Fibroblast of lung (primary cell): ENCODE data around the gene ELMOD1.

Source experiments
- EZH2 ChIP-seq: IDR thresholded peaks from 2 replicates; pipeline ENCODE4 v1.5.1; 2012; ENCODE audit warnings: low read length, control low read depth, mild to moderate bottlenecking; ENCODE audit errors: missing control alignments
- TF ChIP-seq, protein P1 (sequence below), 2 donors: IDR thresholded peaks in 1 of 2; conservative IDR thresholded peaks in 1 of 2; 1 replicate in 1 of 2; 2 replicates in 1 of 2; pipeline ENCODE4 v1.5.1; 2011 to 2012; ENCODE audit warnings: low read length in 2 of 2, control low read depth in 1 of 2, inconsistent platforms in 1 of 2, low read depth in 1 of 2, mild to moderate bottlenecking in 1 of 2

DNA sequence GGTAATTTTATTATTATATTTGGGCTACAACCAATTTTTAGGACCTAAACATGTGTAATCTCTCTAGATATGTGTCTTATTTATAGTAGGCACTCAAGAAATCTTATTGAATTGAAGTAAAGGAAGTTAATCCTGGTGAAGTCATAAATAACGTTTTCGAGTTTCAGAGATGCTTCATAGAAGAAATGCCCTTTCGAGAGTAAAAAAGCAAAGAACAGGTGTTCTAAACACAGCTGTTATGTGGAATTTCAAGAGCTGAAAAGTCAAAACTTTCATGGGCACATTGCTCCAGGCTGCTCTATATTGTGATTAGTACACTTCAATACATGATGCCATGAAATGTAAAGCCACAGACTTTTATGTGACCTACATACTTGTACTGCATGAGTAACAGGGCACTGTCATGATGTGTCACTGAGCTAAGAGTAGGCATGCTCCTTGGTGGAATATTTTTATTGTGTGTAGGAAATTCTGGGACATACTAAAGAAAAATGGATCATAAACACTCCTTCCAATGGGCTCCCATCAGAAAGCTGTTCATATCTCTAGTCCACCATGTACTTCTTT lies 7.2 kb upstream of the ELMOD1 start:
- TF ChIP-seq, protein P1, sequence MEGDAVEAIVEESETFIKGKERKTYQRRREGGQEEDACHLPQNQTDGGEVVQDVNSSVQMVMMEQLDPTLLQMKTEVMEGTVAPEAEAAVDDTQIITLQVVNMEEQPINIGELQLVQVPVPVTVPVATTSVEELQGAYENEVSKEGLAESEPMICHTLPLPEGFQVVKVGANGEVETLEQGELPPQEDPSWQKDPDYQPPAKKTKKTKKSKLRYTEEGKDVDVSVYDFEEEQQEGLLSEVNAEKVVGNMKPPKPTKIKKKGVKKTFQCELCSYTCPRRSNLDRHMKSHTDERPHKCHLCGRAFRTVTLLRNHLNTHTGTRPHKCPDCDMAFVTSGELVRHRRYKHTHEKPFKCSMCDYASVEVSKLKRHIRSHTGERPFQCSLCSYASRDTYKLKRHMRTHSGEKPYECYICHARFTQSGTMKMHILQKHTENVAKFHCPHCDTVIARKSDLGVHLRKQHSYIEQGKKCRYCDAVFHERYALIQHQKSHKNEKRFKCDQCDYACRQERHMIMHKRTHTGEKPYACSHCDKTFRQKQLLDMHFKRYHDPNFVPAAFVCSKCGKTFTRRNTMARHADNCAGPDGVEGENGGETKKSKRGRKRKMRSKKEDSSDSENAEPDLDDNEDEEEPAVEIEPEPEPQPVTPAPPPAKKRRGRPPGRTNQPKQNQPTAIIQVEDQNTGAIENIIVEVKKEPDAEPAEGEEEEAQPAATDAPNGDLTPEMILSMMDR (conservative IDR thresholded peaks at IDR 0.05 in 1 of 2, IDR thresholded peaks at IDR 0.05 in 1 of 2; ENCODE audit: low read depth in 1 of 2, low read length in 2 of 2) = no peak
- TF ChIP-seq EZH2 = no peak
